HG03066 (cell line): ENCODE data around the gene DUSP22.
"Not testable (repeated sequence)": the region's sequence is repeated elsewhere in the genome, so short reads cannot be mapped to it uniquely, and the experiment has no call there.

Experiments used
- ATAC-seq: cut with Tn5 transposase; IDR thresholded peaks from one replicate; pipeline ENCODE4 v1.9.1; 2021; ENCODE audit warnings: low read depth; ENCODE audit not compliant: unreplicated experiment

DUSP22 gene

GRCh38 chr6:322940-323729, 30.8 kb downstream of the DUSP22 start:
- no peak for ATAC-seq

- ATAC-seq, result no peak
These were observed 31.4 kb downstream of the DUSP22 start for GRCh38 chr6:323730-324088.

- no peak for ATAC-seq
These were observed 31.9 kb downstream of the DUSP22 start for GRCh38 chr6:324116-324728.

DNA sequence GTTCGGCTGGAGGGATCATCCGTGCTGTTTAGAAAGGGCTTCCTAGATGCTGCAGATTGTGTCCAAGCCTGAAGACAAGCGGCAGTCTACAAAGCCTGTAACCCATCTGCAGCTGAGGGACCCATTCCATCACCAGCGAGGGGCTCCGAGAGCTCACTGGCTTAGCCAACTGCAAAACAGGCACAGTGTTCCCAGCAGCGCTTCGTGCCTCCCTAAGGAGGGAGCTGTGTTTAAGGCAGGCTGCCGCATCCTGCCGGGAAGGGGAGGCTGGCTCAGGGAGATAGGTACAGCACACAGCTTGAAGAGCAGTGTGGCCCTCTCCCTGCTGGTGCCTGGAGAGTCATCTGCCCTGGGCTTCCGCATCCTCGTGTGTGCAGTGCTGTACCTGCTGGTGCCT, 32.4 kb downstream of the DUSP22 start:
- ATAC-seq, result no peak

DNA sequence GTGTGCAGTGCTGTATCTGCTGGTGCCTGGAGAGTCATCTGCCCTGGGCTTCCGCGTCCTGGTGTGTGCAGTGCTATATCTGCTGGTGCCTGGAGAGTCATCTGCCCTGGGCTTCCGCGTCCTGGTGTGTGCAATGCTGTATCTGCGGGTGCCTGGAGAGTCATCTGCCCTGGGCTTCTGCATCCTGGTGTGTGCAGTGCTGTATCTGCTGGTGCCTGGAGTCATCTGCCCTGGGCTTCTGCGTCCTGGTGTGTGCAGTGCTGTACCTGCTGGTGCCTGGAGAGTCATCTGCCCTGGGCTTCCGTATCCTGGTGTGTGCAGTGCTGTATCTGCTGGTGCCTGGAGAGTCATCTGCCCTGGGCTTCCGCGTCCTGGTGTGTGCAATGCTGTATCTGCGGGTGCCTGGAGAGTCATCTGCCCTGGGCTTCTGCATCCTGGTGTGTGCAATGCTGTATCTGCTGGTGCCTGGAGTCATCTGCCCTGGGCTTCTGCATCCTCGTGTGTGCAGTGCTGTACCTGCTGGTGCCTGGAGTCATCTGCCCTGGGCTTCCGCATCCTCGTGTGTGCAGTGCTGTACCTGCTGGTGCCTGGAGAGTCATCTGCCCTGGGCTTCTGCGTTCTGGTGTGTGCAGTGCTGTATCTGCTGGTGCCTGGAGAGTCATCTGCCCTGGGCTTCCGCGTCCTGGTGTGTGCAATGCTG, 33.0 kb downstream of the DUSP22 start:
- not testable (repeated sequence) for ATAC-seq

DNA sequence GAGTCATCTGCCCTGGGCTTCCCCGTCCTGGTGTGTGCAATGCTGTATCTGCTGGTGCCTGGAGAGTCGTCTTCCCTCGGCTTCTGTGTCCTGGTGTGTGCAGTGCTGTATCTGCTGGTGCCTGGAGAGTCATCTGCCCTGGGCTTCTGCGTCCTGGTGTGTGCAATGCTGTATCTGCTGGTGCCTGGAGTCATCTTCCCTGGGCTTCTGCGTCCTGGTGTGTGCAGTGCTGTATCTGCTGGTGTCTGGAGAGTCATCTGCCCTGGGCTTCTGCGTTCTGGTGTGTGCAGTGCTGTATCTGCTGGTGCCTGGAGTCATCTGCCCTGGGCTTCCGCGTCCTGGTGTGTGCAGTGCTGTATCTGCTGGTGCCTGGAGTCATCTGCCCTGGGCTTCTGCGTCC, 33.8 kb downstream of the DUSP22 start:
- ATAC-seq, result not testable (repeated sequence)

GRCh38 chr6:326896-327537, 34.7 kb downstream of the DUSP22 start:
- no peak for ATAC-seq

GRCh38 chr6:327538-328116, 35.3 kb downstream of the DUSP22 start:
- ATAC-seq, result peak; percentile 1

DNA sequence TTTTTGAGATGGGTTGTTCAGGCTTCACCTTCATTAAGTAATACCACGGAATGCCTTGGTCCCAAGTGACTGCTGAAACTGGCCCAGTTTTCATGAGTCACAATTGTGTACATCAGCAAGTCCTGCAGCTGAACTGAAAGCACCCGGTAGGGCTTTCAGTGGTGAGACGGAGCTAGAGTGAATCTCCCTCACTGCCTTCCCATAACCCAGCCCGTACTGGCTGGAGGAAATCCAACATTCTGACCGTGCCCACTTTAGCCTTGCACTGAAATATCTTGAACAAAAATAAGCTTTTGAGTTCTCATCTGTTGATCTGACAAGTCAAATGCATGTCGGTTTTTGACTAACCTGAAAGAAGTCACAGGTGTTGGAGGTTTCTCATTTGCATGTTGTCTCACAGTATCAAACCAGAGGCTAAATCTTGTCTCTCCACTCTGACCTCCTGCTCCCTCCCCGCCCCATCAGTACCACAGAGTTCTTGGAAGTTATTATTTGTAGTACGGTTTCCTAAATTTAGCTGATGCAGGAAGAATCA, 35.9 kb downstream of the DUSP22 start:
- peak; percentile 68 for ATAC-seq

GRCh38 chr6:328924-329323, 36.6 kb downstream of the DUSP22 start:
- no peak for ATAC-seq

- ATAC-seq, result no peak
These were observed 37.8 kb downstream of the DUSP22 start for GRCh38 chr6:329888-330691.

GRCh38 chr6:330948-331347, 38.7 kb downstream of the DUSP22 start:
- ATAC-seq, result no peak

- ATAC-seq, result peak; percentile 49
These were observed 39.6 kb downstream of the DUSP22 start for GRCh38 chr6:331622-332521.

GRCh38 chr6:332671-333070, 40.4 kb downstream of the DUSP22 start:
- ATAC-seq, result no peak

DNA sequence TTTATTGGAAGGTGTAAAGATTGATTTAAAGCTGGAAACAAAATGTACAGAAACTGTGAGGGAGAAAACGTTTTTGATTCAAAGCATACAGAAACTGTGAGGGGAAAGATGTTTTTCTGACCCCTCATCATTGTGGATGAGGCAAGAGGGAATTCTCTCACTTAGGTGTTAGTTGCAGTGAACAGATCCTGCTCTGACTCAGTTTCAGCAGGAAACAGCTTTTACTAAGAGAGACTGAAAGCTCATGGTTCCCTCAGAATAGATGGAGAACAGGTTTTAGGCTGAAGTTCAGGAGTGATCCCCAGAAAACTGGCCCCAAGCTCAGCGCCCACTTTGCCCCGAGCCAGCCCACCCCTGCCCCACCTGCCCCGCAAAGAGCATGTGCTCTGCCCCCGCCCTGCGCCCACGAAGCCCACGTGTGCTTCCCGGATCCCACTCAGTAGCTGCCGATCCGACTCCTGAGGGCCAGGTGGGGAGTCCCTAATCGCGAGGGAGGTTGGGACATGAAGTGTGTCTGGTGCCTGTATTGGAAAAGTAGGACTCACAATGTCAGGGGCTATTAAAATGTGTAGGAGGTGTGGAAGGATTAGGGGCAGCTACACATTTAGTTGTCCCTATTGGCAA, 41.2 kb downstream of the DUSP22 start:
- no peak for ATAC-seq

DNA sequence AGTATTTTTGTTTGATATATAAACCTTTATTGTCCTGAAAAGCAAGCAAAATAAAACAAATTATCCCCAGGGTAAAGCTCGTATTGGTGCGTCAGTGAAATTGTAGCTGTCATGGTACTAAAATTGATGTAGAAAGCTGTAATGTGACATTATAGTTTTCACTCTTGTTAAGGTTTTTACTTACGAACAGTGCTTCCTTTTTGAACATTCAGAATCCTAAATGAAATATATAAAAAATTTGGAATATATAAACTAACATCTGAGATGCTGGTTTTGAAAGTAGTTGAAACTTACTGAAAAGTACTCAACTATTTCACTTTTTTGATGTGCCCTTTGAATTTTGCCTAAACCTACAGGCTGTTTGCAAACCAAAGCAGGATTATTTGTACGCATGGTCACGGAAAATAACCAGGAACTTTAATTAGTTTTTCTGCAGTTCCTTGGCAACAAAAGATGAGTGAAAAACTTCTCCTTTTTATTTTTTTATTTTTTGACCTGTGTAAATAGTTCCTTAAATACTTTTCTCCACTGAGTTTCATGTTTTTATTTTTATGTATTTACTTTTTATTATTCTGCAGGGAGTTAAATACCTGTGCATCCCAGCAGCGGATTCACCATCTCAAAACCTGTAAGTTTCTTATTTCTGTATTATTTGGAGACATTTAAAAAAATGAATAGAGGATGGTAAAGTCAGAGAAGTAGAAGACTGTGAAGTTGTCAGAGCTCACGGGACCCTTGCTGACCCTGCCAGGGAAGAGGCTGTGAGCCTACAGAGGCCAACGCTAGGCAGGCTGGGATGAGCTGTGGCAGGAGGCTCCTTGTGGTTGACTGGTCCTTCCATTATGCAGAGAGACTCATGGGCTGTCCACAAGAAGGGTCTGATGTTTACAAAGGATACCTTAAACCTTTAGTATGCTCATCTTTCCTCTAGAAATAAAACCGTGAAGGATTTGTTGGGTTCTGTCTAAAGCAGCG, 42.5 kb downstream of the DUSP22 start:
- no peak for ATAC-seq

- ATAC-seq, result no peak
These were observed 43.3 kb downstream of the DUSP22 start for GRCh38 chr6:335572-335971.
